GM18519 (cell line): ENCODE data around the gene ZNF146.
"Not testable (repeated sequence)": the region's sequence is repeated elsewhere in the genome, so short reads cannot be mapped to it uniquely, and the experiment has no call there.

Experiments
- ATAC-seq: cut with Tn5 transposase; IDR thresholded peaks from one replicate; pipeline ENCODE4 v1.9.1; 2021; ENCODE audit warnings: mild to moderate bottlenecking, moderate library complexity; ENCODE audit not compliant: unreplicated experiment, low FRiP score

The ZNF146 gene

DNA sequence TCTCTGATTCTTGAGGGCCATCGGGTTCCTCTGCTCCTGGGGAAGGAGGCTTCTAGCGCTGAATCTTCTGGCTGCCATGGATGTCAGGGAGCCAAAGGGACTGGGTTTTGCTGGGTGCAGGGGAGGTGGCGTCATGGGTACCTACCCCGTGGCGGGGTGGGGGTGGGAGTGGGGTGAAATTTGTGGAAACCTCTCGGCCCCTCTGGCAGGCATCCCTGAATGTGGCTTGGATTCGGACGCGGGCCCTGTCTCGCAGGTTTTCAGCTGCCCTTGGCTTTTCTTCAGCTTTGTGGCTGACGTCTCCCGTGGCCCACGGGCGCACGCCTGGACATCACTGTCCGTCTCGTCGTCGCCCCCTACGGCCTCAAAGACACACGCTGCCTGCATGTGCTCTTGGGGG is 53.2 kb downstream of the ZNF146 start:
- not testable (repeated sequence) for ATAC-seq

- not testable (repeated sequence) for ATAC-seq
Observed at GRCh38 chr19:36268591-36268990, 53.7 kb downstream of the ZNF146 start.

GRCh38 chr19:36269295-36269694 is 54.4 kb downstream of the ZNF146 start:
- ATAC-seq = not testable (repeated sequence)
